HG02798 (cell line): Measurements from ENCODE around the gene CATSPERZ.

ENCODE experiments used
- ATAC-seq: cut with Tn5 transposase; IDR thresholded peaks from one replicate; pipeline ENCODE4 v1.9.1; 2021; ENCODE audit warnings: mild to moderate bottlenecking; ENCODE audit not compliant: unreplicated experiment, poor library complexity

CATSPERZ gene

GRCh38 chr11:64352995-64353714, 53.0 kb downstream of the CATSPERZ start:
- ATAC-seq: no peak

DNA sequence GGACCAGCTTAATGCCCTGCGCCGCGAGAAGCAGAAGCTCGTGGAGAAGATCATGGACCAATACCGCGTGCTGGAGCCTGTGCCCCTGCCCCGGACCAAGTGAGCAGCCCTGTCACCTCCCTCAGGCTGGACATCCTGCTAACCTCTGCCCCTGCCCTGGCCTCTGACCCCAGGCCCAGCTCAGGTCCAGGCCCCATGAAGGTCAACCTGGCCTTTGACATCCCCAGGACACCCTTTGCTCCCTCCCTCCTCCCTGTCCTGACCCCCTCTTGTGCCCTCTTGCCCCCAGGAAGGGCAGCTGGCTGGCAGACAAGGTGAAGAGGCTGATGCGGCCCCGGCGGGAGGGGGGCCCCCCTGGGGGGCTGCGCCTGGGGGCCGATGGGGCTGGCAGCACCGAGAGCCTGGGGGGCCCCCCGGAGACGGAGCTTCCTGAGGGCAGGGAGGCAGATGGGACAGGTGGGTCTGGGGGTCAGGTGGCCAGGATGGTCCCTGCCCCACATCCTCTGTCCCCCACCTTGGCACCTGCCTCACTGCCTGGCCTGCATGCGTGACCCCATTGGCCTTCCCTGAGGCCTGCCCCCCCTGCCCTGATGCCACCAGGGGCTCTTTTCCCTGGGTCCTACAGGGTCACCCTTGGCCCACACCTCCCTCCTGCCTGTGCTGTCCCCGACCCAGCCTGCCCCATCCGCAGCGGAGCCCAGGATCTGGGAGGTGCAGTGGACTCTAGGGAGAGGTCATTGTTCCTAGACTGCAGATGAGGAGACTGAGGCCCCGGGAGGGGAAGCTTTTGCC, 53.8 kb downstream of the CATSPERZ start:
- ATAC-seq: no peak
